DND-41 (cell line): ENCODE data around the gene EFNA2.
"Not testable (repeated sequence)": the region's sequence is repeated elsewhere in the genome, so short reads cannot be mapped to it uniquely, and the experiment has no call there.

Source experiments
- ATAC-seq: fragments of 200-7000 bp; cut with Tn5 transposase; 3 replicates; pipeline ENCODE4 v1.9.1; 2021; ENCODE audit warnings: low read depth; ENCODE audit not compliant: insufficient read depth
- DNase-seq: peaks from one replicate; pipeline ENCODE4 v3.0.0-alpha.2; 2020
- H2AFZ ChIP-seq: 2 replicates; pipeline ENCODE4 v1.6.0; 2012; ENCODE audit warnings: low read depth, low read length
- H3K27ac ChIP-seq: 2 replicates; pipeline ENCODE4 v1.5.1; 2012; ENCODE audit warnings: low read length, inconsistent platforms
- H3K27me3 ChIP-seq: fragments of 200-600 bp; sonication (generic); 2 replicates; pipeline ENCODE4 v1.6.0; 2012; ENCODE audit warnings: low read length, mild to moderate bottlenecking, inconsistent platforms; ENCODE audit not compliant: insufficient read depth, poor library complexity
- H3K36me3 ChIP-seq: 2 replicates; pipeline ENCODE4 v1.5.1; 2012; ENCODE audit warnings: low read length, inconsistent platforms; ENCODE audit not compliant: insufficient read depth
- H3K4me1 ChIP-seq: 2 replicates; pipeline ENCODE4 v1.5.1; 2012; ENCODE audit warnings: mild to moderate bottlenecking, low read length; ENCODE audit not compliant: insufficient read depth
- H3K4me2 ChIP-seq: 2 replicates; pipeline ENCODE4 v1.6.0; 2012; ENCODE audit warnings: mild to moderate bottlenecking, moderate library complexity, low read length, inconsistent platforms; ENCODE audit not compliant: insufficient read depth
- H3K4me3 ChIP-seq, 2 experiments: fragments of 200-600 bp in 1 of 2; shearing (Covaris generic) in 1 of 2; 2 replicates each; pipeline ENCODE4 v1.5.1; 2012 to 2016; ENCODE audit warnings: inconsistent platforms in 2 of 2, low read length in 2 of 2, mild to moderate bottlenecking in 2 of 2, low read depth in 1 of 2, moderate library complexity in 1 of 2
- H3K79me2 ChIP-seq: 2 replicates; pipeline ENCODE4 v1.6.0; 2012; ENCODE audit warnings: low read length, inconsistent platforms; ENCODE audit not compliant: insufficient read depth
- H3K9ac ChIP-seq: 2 replicates; pipeline ENCODE4 v1.6.0; 2012; ENCODE audit warnings: low read depth, mild to moderate bottlenecking, inconsistent platforms, low read length, moderate library complexity
- H3K9me3 ChIP-seq: 2 replicates; pipeline ENCODE4 v1.5.1; 2012; ENCODE audit warnings: low read length, moderate library complexity, mild to moderate bottlenecking, inconsistent platforms; ENCODE audit not compliant: insufficient read depth, severe bottlenecking
- H4K20me1 ChIP-seq: 2 replicates; pipeline ENCODE4 v1.6.0; 2012; ENCODE audit warnings: low read length; ENCODE audit not compliant: insufficient read depth
- EZH2 ChIP-seq: IDR thresholded peaks from 3 replicates; pipeline ENCODE4 v1.6.1; 2012; ENCODE audit warnings: borderline replicate concordance, low read depth, mild to moderate bottlenecking, moderate library complexity, low read length, inconsistent platforms; ENCODE audit not compliant: severe bottlenecking
- TF ChIP-seq, protein P1 (sequence below): IDR thresholded peaks from 2 replicates; pipeline ENCODE4 v1.5.1; 2012; ENCODE audit warnings: borderline replicate concordance, low read length, moderate library complexity, mild to moderate bottlenecking; ENCODE audit not compliant: poor library complexity, severe bottlenecking; ENCODE audit errors: extremely low read depth

Gene EFNA2

DNA sequence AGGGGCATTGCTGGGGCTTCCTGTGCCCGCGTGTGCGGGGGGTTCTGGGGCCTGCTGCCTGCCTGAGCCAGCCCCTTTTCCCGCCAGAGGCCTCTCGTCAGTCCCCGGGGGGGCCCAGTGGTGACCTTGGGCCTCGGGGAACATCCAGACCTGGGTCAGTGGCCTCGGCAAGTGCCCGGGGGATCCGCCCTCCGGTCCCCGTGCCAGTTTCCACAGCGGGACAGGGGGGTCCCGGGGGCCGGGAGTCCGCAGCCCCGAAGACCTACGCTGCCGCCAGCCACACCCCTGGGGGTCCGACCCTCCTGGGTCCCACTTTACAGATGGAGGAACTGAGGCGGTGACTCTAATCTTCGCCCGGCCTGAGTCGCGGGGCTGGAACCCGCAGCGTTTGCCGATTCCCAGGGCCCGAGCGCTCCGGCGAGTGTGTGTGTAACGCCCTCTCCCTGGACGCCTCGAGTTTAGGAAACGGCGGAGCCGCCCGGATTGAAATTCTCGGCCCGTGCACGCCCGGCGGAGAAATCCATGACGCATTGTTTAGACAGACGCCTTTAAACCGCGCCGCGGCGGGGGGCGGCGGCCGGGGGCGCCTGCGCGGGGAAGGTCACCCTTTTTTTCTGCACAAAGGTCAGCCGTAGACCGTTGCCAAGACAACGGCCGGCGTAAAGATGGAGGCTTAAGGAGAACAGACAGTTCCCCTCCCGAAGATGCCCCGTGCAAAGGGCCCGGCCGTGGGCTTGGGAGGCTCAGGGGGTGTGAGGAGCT is 39.3 kb downstream of the EFNA2 start:
- DNase-seq (no peak), ATAC-seq (no peak)
- no peaks in the 10 kb centered on the region for H3K36me3 ChIP-seq
- H3K79me2 ChIP-seq: no peaks in the 10 kb centered on the region
- peaks cover 3% of the 10 kb centered on the region for H3K27me3 ChIP-seq
- H3K4me3 ChIP-seq: no peak overlapping the region
- no peaks in the 10 kb centered on the region for H3K4me1 ChIP-seq
- H3K9ac ChIP-seq: no peak overlapping the region
- H2AFZ ChIP-seq: no peak overlapping the region
- H4K20me1 ChIP-seq: no peaks in the 10 kb centered on the region
- no peak overlapping the region for H3K27ac ChIP-seq
- no peaks in the 10 kb centered on the region for H3K9me3 ChIP-seq
- no peak for TF ChIP-seq EZH2
- TF ChIP-seq, protein P1, sequence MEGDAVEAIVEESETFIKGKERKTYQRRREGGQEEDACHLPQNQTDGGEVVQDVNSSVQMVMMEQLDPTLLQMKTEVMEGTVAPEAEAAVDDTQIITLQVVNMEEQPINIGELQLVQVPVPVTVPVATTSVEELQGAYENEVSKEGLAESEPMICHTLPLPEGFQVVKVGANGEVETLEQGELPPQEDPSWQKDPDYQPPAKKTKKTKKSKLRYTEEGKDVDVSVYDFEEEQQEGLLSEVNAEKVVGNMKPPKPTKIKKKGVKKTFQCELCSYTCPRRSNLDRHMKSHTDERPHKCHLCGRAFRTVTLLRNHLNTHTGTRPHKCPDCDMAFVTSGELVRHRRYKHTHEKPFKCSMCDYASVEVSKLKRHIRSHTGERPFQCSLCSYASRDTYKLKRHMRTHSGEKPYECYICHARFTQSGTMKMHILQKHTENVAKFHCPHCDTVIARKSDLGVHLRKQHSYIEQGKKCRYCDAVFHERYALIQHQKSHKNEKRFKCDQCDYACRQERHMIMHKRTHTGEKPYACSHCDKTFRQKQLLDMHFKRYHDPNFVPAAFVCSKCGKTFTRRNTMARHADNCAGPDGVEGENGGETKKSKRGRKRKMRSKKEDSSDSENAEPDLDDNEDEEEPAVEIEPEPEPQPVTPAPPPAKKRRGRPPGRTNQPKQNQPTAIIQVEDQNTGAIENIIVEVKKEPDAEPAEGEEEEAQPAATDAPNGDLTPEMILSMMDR: no peak
- H3K4me2 ChIP-seq: no peak overlapping the region

DNA sequence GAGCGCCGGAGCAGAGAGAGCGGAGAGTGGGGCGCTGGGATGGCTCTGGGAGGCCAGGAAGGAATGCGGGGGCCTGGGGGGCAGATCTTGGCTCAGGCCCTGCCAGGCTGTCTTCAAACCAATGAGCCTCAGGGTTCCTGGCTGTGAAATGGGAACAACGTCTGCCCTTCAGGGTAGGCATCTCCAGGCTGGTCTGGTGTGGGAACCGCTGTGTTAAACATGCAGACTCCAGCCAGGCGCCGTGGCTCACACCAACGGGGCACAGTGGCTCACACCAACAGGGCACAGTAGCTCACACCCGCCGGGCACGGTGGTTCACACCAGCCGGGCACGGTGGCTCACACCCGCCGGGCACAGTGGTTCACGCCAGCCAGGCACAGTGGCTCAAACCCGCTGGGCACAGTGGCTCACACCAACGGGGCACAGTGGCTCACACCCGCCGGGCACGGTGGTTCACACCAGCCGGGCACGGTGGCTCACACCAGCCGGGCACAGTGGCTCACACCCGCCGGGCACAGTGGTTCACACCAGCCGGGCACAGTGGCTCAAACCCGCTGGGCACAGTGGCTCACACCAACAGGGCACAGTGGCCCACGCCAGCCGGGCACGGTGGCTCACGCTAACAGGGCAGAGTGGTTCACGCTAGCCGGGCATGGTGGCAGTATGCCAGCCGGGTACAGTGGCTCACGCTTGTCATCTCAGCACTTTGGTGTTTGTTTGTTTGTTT is 40.1 kb downstream of the EFNA2 start:
- no peaks in the 10 kb centered on the region for H3K27me3 ChIP-seq
- H3K79me2 ChIP-seq: no peaks in the 10 kb centered on the region
- TF ChIP-seq, protein P1: no peak
- TF ChIP-seq EZH2: no peak
- no peak overlapping the region for H3K27ac ChIP-seq
- no peak overlapping the region for H3K9ac ChIP-seq
- no peak overlapping the region for H2AFZ ChIP-seq
- no peaks in the 10 kb centered on the region for H3K9me3 ChIP-seq
- no peak overlapping the region for H3K4me2 ChIP-seq
- no peaks in the 10 kb centered on the region for H3K36me3 ChIP-seq
- no peaks in the 10 kb centered on the region for H3K4me1 ChIP-seq
- H3K4me3 ChIP-seq: no peak overlapping the region
- H4K20me1 ChIP-seq: no peaks in the 10 kb centered on the region
- no peak for ATAC-seq
- no peak for DNase-seq

DNA sequence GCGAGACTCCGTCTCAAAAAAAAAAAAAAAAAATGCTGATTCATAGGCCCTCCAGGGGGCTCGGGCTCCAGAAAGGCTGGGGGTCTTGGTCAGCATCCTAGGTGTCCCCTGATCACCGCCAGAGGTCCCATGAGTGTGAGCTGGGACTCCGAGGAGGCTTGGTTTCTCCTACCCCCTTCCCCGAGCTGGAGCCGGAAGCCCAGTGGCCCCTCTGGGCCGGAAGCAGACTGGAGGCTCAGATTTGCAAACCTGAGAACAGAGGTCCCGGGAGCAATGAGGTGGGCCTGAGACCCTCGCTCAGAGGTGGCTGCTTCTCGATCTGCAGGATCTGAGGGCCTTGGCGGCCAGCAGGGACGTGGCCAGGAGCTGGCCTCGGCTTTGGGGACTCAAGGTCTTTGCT is 41.5 kb downstream of the EFNA2 start:
- H3K4me2 ChIP-seq: no peak overlapping the region
- H3K9ac ChIP-seq: no peak overlapping the region
- ATAC-seq (no peak), DNase-seq (no peak)
- TF ChIP-seq, protein P1: no peak
- TF ChIP-seq EZH2: no peak
- no peak overlapping the region for H2AFZ ChIP-seq
- no peak overlapping the region for H3K27ac ChIP-seq
- no peak overlapping the region for H3K4me3 ChIP-seq
- H4K20me1 ChIP-seq: no peaks in the 10 kb centered on the region
- no peaks in the 10 kb centered on the region for H3K4me1 ChIP-seq
- H3K79me2 ChIP-seq: no peaks in the 10 kb centered on the region
- H3K27me3 ChIP-seq: no peaks in the 10 kb centered on the region
- no peaks in the 10 kb centered on the region for H3K9me3 ChIP-seq
- H3K36me3 ChIP-seq: no peaks in the 10 kb centered on the region

DNA sequence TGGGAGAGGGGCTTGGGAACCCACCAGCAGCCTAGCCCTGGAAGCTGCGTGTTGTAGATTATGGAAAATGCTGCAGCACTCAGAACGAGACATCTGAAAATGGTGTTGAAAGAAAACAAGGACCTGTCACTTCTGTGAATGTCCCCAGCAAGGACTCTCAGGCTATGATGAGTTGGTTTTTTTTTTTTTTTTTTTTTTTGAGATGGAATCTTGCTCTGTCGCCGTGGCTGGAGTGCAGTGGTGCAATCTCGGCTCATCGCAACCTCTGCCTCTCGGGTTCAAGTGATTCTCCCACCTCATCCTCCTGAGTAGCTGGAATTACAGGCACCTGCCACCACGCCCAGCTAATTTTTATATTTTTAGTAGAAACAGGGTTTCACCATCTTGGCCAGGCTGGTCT is 46.5 kb downstream of the EFNA2 start:
- DNase-seq, H3K27me3 ChIP-seq, H3K4me3 ChIP-seq, H3K9me3 ChIP-seq, H4K20me1 ChIP-seq, H3K27ac ChIP-seq, H2AFZ ChIP-seq, H3K4me1 ChIP-seq, H3K79me2 ChIP-seq, H3K4me2 ChIP-seq, ATAC-seq, H3K9ac ChIP-seq, H3K36me3 ChIP-seq: not testable (repeated sequence)
